ENCODE data around the gene EPHA3. TPM values are rescaled to one million over a fixed set of nuclear protein-coding genes. Genes with fewer than 3 reads are reported as not detected.
A peak's percentile ranks its signal among the peaks of the same experiment; 100 is the strongest.

Gene EPHA3
- total and polyA plus RNA-seq, 11 donors = 1.0 to 9.4 (median 3.5) TPM

DNA sequence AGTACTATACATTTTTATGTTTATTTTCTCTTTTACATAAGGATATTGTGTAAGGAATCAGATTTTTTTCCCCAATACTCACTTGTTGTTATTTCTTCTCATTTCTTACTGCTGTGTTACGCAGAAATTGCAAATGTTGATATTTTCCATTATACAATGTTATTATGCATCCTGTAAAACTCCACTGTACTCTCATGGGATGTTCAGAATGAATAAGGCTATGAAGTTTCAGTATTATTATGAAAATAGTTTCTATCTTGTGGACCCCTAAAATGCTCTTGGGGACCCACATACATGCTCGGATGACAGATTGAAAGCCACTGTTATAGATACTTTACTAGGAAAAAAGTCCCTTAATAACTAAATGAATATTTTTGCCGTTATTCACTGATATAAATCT is 329.4 kb downstream of the EPHA3 start:
- Histone ChIP-seq H3K9me3 (no peaks in the 10 kb centered on the region), H3K27me3 (no peaks in the 10 kb centered on the region), H3K36me3 (peaks cover 0 to 11% (median 0%) of the 10 kb centered on the region in 9 donors), H3K4me3 (no peak overlapping the region), H3K4me1 (no peaks in the 10 kb centered on the region), H3K27ac (no peak overlapping the region)
- ATAC-seq (no peak), DNase-seq (no peak)
- 83 to 88% (median 87%) methylated on average over 3 of the region's 3 CpGs for WGBS, 4 donors
- intact Hi-C loops (cut with DNase I) = no loop called here
- TF ChIP-seq POLR2A (IDR thresholded peaks at IDR 0.05) = no peak
- TF ChIP-seq, protein P1, sequence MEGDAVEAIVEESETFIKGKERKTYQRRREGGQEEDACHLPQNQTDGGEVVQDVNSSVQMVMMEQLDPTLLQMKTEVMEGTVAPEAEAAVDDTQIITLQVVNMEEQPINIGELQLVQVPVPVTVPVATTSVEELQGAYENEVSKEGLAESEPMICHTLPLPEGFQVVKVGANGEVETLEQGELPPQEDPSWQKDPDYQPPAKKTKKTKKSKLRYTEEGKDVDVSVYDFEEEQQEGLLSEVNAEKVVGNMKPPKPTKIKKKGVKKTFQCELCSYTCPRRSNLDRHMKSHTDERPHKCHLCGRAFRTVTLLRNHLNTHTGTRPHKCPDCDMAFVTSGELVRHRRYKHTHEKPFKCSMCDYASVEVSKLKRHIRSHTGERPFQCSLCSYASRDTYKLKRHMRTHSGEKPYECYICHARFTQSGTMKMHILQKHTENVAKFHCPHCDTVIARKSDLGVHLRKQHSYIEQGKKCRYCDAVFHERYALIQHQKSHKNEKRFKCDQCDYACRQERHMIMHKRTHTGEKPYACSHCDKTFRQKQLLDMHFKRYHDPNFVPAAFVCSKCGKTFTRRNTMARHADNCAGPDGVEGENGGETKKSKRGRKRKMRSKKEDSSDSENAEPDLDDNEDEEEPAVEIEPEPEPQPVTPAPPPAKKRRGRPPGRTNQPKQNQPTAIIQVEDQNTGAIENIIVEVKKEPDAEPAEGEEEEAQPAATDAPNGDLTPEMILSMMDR (IDR thresholded peaks at IDR 0.05) = no peak

DNA sequence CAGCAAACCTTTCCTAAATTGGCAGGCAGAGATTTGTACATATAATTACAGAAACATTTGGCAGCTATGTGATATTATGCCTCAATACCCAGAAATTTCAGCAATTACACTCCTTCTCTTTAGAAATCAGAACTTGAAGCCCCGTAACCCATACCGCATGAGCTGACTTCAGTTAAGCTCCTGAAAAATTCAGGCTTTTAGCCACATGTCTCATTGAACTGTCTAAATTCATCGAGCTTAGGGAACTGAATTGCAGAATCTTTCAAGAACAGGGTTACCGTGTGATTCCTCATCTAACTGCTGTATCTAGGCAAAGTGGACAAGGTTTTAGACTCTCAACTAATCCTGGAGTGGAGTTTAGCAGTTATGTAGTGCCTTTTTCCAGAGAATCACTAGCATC is 333.0 kb downstream of the EPHA3 start:
- 85 to 94% (median 89%) methylated on average over 4 of the region's 4 CpGs for WGBS, 4 donors
- DNase-seq (no peak), ATAC-seq (no peak)
- H3K4me1 ChIP-seq = no peaks in the 10 kb centered on the region
- no peaks in the 10 kb centered on the region for H3K9me3 ChIP-seq
- H3K27ac ChIP-seq = no peak overlapping the region
- intact Hi-C loops (cut with DNase I) = no loop called here
- H3K4me3 ChIP-seq = no peak overlapping the region
- H3K27me3 ChIP-seq = no peaks in the 10 kb centered on the region
- no peaks in the 10 kb centered on the region for H3K36me3 ChIP-seq
- TF ChIP-seq, protein P1 (IDR thresholded peaks at IDR 0.05) = no peak
- no peak for TF ChIP-seq POLR2A (IDR thresholded peaks at IDR 0.05)

DNA sequence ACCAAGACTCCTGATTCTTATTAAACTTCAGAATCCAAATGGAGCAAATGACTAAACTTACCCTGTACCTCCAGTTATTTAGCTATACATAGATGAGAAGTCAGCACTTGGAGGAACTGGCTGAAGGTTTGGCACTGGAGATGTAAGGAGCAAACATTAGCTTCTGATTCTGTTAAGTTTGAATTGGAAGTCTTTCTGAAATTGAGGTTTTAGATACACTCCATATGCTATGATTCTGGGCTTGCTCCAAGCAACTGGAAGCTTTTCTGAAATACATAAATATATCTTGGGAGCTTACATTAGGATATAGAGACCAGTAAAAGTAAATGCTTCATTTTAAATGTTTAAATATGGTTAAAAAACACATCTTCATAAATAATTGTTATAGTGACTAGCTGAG is 333.7 kb downstream of the EPHA3 start:
- ATAC-seq (no peak), DNase-seq (no peak)
- no peak overlapping the region for H3K27ac ChIP-seq
- TF ChIP-seq, protein P1 (IDR thresholded peaks at IDR 0.05) = no peak
- TF ChIP-seq POLR2A (IDR thresholded peaks at IDR 0.05) = no peak
- no peaks in the 10 kb centered on the region for H3K36me3 ChIP-seq
- intact Hi-C loops (cut with DNase I) = no loop called here
- H3K4me3 ChIP-seq = no peak overlapping the region
- no peaks in the 10 kb centered on the region for H3K27me3 ChIP-seq
- H3K9me3 ChIP-seq = no peaks in the 10 kb centered on the region
- H3K4me1 ChIP-seq = no peaks in the 10 kb centered on the region

DNA sequence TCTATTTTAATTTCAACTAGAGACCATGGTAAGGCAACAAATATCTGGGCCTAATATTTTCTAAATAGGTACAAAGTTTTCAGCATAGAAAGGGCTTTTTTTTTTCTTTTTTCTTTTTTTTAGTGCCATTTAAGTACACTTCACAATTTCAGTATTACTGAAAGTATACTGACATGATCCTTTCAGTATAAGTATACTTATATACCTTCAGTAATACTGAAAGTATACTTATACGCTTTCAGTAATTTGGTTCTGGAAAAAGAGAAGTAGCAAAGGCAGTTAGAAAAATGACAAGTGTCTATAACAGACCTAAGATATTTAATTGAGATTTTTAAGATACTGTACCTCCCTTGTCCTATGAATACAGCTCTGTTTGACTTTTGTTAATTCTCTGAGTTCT is 339.2 kb downstream of the EPHA3 start:
- WGBS, 4 donors = 97 to 100% (median 98%) methylated on average over 1 of the region's 1 CpG
- TF ChIP-seq, protein P1 (IDR thresholded peaks at IDR 0.05) = no peak
- no peak for TF ChIP-seq POLR2A (IDR thresholded peaks at IDR 0.05)
- ATAC-seq (no peak), DNase-seq (no peak)
- H3K36me3 ChIP-seq = peaks cover 0 to 13% (median 0%) of the 10 kb centered on the region in 9 donors
- no peaks in the 10 kb centered on the region for H3K9me3 ChIP-seq
- peaks cover 0 to 5% (median 0%) of the 10 kb centered on the region in 12 donors for H3K4me1 ChIP-seq
- no peak overlapping the region for H3K4me3 ChIP-seq
- intact Hi-C loops (cut with DNase I) = no loop called here
- no peaks in the 10 kb centered on the region for H3K27me3 ChIP-seq
- peak overlapping the region in 1 of 12 donors; percentile 2 for H3K27ac ChIP-seq
